Neuronal stem cell (in vitro differentiated cells): Measurements from ENCODE around the gene DPP6.

Experiments used
- DNase-seq: peaks from one replicate; pipeline ENCODE4 v3.0.0-alpha.2; 2013; ENCODE audit warnings: low spot score
- H2AFZ ChIP-seq: one replicate; pipeline ENCODE4 v1.6.1; 2013; ENCODE audit warnings: mild to moderate bottlenecking, low read length, inconsistent platforms
- H2AK5ac ChIP-seq: 2 replicates; pipeline ENCODE4 v1.6.1; 2013; ENCODE audit warnings: low read depth, mild to moderate bottlenecking, inconsistent platforms, low read length, moderate library complexity, mixed read lengths
- H2BK120ac ChIP-seq: 2 replicates; pipeline ENCODE4 v1.6.1; 2013; ENCODE audit warnings: low read depth, mild to moderate bottlenecking, inconsistent platforms, low read length, moderate library complexity, mixed read lengths
- H2BK12ac ChIP-seq: one replicate; pipeline ENCODE4 v1.6.1; 2013; ENCODE audit warnings: low read length, inconsistent platforms
- H2BK15ac ChIP-seq: 2 replicates; pipeline ENCODE4 v1.6.1; 2013; ENCODE audit warnings: mild to moderate bottlenecking, low read length, inconsistent platforms, mixed read lengths
- H2BK5ac ChIP-seq: one replicate; pipeline ENCODE4 v1.6.1; 2013; ENCODE audit warnings: inconsistent platforms, mild to moderate bottlenecking, low read length, moderate library complexity
- H3K14ac ChIP-seq: one replicate; pipeline ENCODE4 v1.6.1; 2013; ENCODE audit warnings: low read length, inconsistent platforms
- H3K18ac ChIP-seq: 2 replicates; pipeline ENCODE4 v1.6.1; 2013; ENCODE audit warnings: low read length, inconsistent platforms
- H3K23ac ChIP-seq: 2 replicates; pipeline ENCODE4 v1.6.1; 2013; ENCODE audit warnings: low read depth, mild to moderate bottlenecking, mixed read lengths, low read length, inconsistent platforms; ENCODE audit not compliant: poor library complexity
- H3K27ac ChIP-seq: replicated peaks from 3 replicates; pipeline ENCODE4 v1.5.1; 2013; ENCODE audit warnings: low read length, inconsistent platforms
- H3K27me3 ChIP-seq, 3 experiments: 2 replicates each; pipeline ENCODE4 v1.6.1; 2013; ENCODE audit warnings: low read length in 3 of 3, mild to moderate bottlenecking in 2 of 3, inconsistent platforms in 1 of 3, low read depth in 1 of 3, mixed read lengths in 1 of 3, moderate library complexity in 1 of 3; ENCODE audit not compliant: control insufficient read depth in 3 of 3, insufficient read depth in 3 of 3
- H3K36me3 ChIP-seq, 2 donors: replicated peaks in 1 of 2; 2 replicates each; pipeline ENCODE4 v1.6.1; 2013; ENCODE audit warnings: low read length in 2 of 2; ENCODE audit not compliant: control insufficient read depth in 2 of 2, insufficient read depth in 2 of 2
- H3K4ac ChIP-seq: 2 replicates; pipeline ENCODE4 v1.6.1; 2013; ENCODE audit warnings: inconsistent platforms, mild to moderate bottlenecking, low read length, moderate library complexity
- H3K4me1 ChIP-seq, 2 donors: 1 replicate in 1 of 2; 2 replicates in 1 of 2; pipeline ENCODE4 v1.6.1; 2013; ENCODE audit warnings: low read length in 2 of 2, low read depth in 1 of 2; ENCODE audit not compliant: control insufficient read depth in 2 of 2, insufficient read depth in 1 of 2
- H3K4me2 ChIP-seq: one replicate; pipeline ENCODE4 v1.6.1; 2013; ENCODE audit warnings: mild to moderate bottlenecking, low read length, inconsistent platforms; ENCODE audit not compliant: insufficient read depth, poor library complexity, severe bottlenecking
- H3K4me3 ChIP-seq, 2 donors: 2 replicates each; pipeline ENCODE4 v1.5.1; 2013; ENCODE audit warnings: low read length in 2 of 2, mild to moderate bottlenecking in 2 of 2, inconsistent platforms in 1 of 2, moderate library complexity in 1 of 2
- H3K79me1 ChIP-seq: one replicate; pipeline ENCODE4 v1.6.1; 2013; ENCODE audit warnings: low read depth, mild to moderate bottlenecking, inconsistent platforms, low read length, moderate library complexity
- H3K9ac ChIP-seq: one replicate; pipeline ENCODE4 v1.6.1; 2013; ENCODE audit warnings: mild to moderate bottlenecking, low read depth, low read length, inconsistent platforms; ENCODE audit not compliant: poor library complexity
- H3K9me3 ChIP-seq, 2 donors: replicated peaks in 1 of 2; 2 replicates each; pipeline versions ENCODE3 to v1.6.1; 2013; ENCODE audit warnings: low read length in 2 of 2, mild to moderate bottlenecking in 2 of 2, inconsistent platforms in 1 of 2, low read depth in 1 of 2, mixed read lengths in 1 of 2, moderate library complexity in 1 of 2; ENCODE audit not compliant: control insufficient read depth in 2 of 2, insufficient read depth in 1 of 2
- H4K8ac ChIP-seq: one replicate; pipeline ENCODE4 v1.6.1; 2013; ENCODE audit warnings: low read depth, mild to moderate bottlenecking, inconsistent platforms, low read length, moderate library complexity
- H4K91ac ChIP-seq: one replicate; pipeline ENCODE4 v1.6.1; 2013; ENCODE audit warnings: low read length, low read depth, mild to moderate bottlenecking, inconsistent platforms; ENCODE audit not compliant: poor library complexity
- WGBS, 2 donors: extraction: QIAGEN DNeasy Blood & Tissue Kit; methylation state at CpG; one replicate each; pipeline ENCODE4 v1.1.7; 2013; ENCODE audit warnings: missing lambda C conversion rate in 2 of 2, mixed read lengths in 1 of 2; ENCODE audit not compliant: insufficient read length in 2 of 2, insufficient replicate concordance in 1 of 2; ENCODE audit errors: extremely low coverage in 2 of 2; 5-methylcytosine and 5-hydroxymethylcytosine counted together

Gene DPP6

DNA sequence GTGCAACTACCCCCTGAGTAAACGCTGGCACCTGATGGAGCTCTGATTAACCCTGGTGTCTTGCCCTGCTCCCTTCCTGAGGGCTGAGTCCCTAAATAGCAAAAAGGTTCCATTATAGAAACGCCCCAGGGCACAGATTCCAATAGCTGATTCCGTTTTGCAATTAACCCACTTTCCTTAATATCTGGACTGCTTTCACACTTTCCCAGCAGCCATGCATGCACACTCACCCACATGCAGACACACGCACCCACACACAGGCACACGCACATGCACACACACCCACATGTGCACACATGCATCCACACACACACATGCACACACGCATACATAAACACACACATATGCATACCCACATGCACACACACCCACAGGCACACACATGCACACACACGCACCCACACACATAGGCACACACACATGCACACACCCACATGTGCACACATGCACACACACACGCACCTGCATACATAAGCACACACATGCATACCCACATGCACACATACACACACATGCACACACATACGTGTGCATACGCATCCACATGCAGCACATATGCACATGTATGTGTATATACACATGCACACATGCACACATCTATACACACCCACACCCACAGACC lies 821.4 kb downstream of the DPP6 start:
- Histone ChIP-seq H2AFZ (no peak overlapping the region), H3K4me3 (peak overlapping the region in 1 of 2 donors; percentile 75), H3K4me2 (no peak overlapping the region), H3K23ac (peak overlapping the region; percentile 59), H3K9me3 (peaks cover 0 to 3% of the 10 kb centered on the region in 2 donors), H3K36me3 (peaks cover 0 to 3% of the 10 kb centered on the region in 2 donors), H3K27me3 (peaks cover 0 to 14% (median 2%) of the 10 kb centered on the region in 3 experiments), H4K8ac (peak overlapping the region; percentile 87), H3K18ac (peak overlapping the region; percentile 61), H2AK5ac (peak overlapping the region; percentile 61), H3K9ac (peak overlapping the region; percentile 46), H3K14ac (peak overlapping the region; percentile 83), H4K91ac (no peak overlapping the region), H3K4me1 (peaks cover 0 to 30% of the 10 kb centered on the region in 2 donors), H2BK120ac (no peak overlapping the region), H3K79me1 (no peaks in the 10 kb centered on the region), H2BK5ac (no peak overlapping the region), H3K27ac (no peak overlapping the region), H2BK15ac (no peak overlapping the region), H2BK12ac (peak overlapping the region; percentile 11), H3K4ac (peak overlapping the region; percentile 91)
- WGBS, 2 donors: no CpG with 5 or more reads among the region's 10 CpGs
- DNase-seq: no peak

DNA sequence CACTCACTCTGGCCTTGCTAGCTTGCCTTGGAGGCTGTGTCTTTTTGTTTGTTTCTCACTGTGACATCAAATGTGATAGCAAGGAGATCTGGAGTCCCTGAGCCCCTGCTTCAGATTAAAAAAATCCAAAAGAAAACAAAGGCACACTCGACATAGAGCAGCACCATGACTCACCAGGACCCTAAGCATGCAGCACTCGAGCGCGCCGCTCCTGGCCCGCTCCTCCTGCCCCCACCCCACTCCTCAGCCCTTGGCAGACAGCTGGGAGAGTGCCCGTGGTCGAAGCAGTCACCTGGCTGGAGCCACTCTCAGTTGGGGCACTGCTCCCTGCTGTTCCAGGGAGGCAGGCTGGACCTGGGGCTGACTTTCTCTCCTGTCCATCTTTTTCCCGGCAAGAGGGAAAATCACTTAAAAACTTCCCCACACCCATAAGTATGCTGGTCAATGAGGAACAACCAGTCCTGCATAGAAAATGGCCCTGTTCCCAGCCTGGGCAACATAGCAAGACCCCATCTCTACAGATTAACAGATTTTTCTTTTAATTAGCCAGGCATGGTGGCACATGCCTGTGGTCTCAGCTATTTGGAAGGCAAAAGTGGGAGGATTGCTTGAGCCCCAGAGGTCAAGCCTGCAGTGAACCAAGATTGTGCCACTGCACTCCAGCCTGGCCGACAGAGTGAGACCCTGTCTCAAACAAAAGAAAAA lies 822.4 kb downstream of the DPP6 start:
- H3K9ac ChIP-seq: no peak overlapping the region
- peaks cover 0 to 22% of the 10 kb centered on the region in 2 donors for H3K4me1 ChIP-seq
- H3K27ac ChIP-seq: peak overlapping the region; percentile 19
- peak overlapping the region; percentile 25 for H3K14ac ChIP-seq
- H2BK5ac ChIP-seq: no peak overlapping the region
- no peaks in the 10 kb centered on the region for H3K79me1 ChIP-seq
- H4K91ac ChIP-seq: no peak overlapping the region
- no peak overlapping the region for H3K4ac ChIP-seq
- no peak overlapping the region for H3K4me2 ChIP-seq
- no peak overlapping the region for H2AFZ ChIP-seq
- no peak overlapping the region for H3K23ac ChIP-seq
- peaks cover 0 to 8% (median 2%) of the 10 kb centered on the region in 3 experiments for H3K27me3 ChIP-seq
- H2BK12ac ChIP-seq: peak overlapping the region; percentile 11
- H3K36me3 ChIP-seq: peaks cover 0 to 3% of the 10 kb centered on the region in 2 donors
- no peak overlapping the region for H2BK120ac ChIP-seq
- no peak overlapping the region for H2AK5ac ChIP-seq
- DNase-seq: no peak
- H2BK15ac ChIP-seq: no peak overlapping the region
- H3K4me3 ChIP-seq: no peak overlapping the region
- no CpG with 5 or more reads among the region's 10 CpGs for WGBS, 2 donors
- H3K9me3 ChIP-seq: peaks cover 0 to 3% of the 10 kb centered on the region in 2 donors
- no peak overlapping the region for H4K8ac ChIP-seq
- H3K18ac ChIP-seq: peak overlapping the region; percentile 44

DNA sequence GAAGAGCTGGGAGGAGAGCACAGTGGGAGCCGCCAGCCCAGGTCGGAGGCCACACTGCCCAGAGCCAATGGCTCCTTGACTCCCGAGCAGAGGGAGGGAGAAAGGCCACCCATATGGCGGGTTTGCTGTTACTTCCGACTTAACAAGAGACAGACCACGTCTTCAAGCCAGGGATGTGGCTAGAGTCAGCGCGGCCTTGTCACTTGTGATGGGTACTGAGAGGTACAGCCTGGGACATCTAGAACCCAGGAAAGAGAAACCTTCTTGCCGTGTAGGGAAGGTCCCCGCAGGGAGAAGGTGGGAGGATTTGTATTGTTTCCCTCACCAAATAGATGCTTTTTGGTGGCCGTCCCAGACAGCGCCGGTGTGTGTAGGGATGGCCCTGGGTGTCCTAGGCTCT lies 823.1 kb downstream of the DPP6 start:
- Histone ChIP-seq H4K91ac (no peak overlapping the region), H2AK5ac (peak overlapping the region; percentile 3), H3K27me3 (peaks cover 0 to 8% (median 2%) of the 10 kb centered on the region in 3 experiments), H2BK15ac (peak overlapping the region; percentile 76), H3K79me1 (no peaks in the 10 kb centered on the region), H2BK120ac (peak overlapping the region; percentile 25), H3K14ac (no peak overlapping the region), H4K8ac (no peak overlapping the region), H3K9me3 (peaks cover 0 to 3% of the 10 kb centered on the region in 2 donors), H2AFZ (no peak overlapping the region), H2BK5ac (no peak overlapping the region), H3K4me2 (no peak overlapping the region), H3K4me1 (peaks cover 0 to 22% of the 10 kb centered on the region in 2 donors), H3K23ac (no peak overlapping the region), H3K9ac (no peak overlapping the region), H3K27ac (no peak overlapping the region), H3K4ac (no peak overlapping the region), H3K18ac (peak overlapping the region; percentile 58), H3K36me3 (peaks cover 0 to 3% of the 10 kb centered on the region in 2 donors), H2BK12ac (peak overlapping the region; percentile 59), H3K4me3 (no peak overlapping the region)
- DNase-seq: no peak
- no CpG with 5 or more reads among the region's 13 CpGs for WGBS, 2 donors

DNA sequence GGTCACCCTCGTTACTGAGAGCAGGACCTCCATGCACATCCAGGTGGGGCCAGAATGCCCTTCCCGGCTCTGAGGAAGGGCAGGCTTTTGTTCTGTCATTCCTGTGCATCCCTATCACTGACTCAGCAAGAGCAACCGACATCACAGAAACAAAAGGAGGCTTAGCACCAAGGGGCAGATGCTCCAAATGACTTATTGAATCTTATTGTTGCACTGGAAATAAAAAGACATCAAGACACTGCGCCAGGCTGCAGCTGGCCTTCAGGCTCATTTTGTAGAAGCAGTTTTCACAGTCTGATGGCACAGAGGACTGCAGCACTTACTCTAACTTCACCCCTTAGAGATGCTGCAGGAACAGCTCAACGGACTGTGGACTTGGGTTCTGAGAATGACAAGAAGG lies 824.3 kb downstream of the DPP6 start:
- H3K9ac ChIP-seq: no peak overlapping the region
- H3K18ac ChIP-seq: peak overlapping the region; percentile 6
- H2BK5ac ChIP-seq: no peak overlapping the region
- no peak for DNase-seq
- H4K91ac ChIP-seq: no peak overlapping the region
- H4K8ac ChIP-seq: no peak overlapping the region
- H2AK5ac ChIP-seq: no peak overlapping the region
- H3K4me3 ChIP-seq: no peak overlapping the region
- H2BK120ac ChIP-seq: no peak overlapping the region
- H3K4me1 ChIP-seq: peaks cover 0 to 22% of the 10 kb centered on the region in 2 donors
- peaks cover 0 to 3% of the 10 kb centered on the region in 2 donors for H3K36me3 ChIP-seq
- H2BK12ac ChIP-seq: no peak overlapping the region
- no peaks in the 10 kb centered on the region for H3K79me1 ChIP-seq
- H3K14ac ChIP-seq: no peak overlapping the region
- H3K23ac ChIP-seq: no peak overlapping the region
- peak overlapping the region; percentile 13 for H3K4me2 ChIP-seq
- no peak overlapping the region for H3K4ac ChIP-seq
- H3K27ac ChIP-seq: no peak overlapping the region
- H2BK15ac ChIP-seq: no peak overlapping the region
- no CpG with 5 or more reads among the region's 5 CpGs for WGBS, 2 donors
- peaks cover 0 to 8% (median 2%) of the 10 kb centered on the region in 3 experiments for H3K27me3 ChIP-seq
- H2AFZ ChIP-seq: no peak overlapping the region
- H3K9me3 ChIP-seq: peaks cover 0 to 3% of the 10 kb centered on the region in 2 donors
